Lower lobe of right lung (tissue), 2 donors: ENCODE measurements around the gene ASAP3. TPM values are rescaled to one million over a fixed set of nuclear protein-coding genes. Genes with fewer than 3 reads are reported as not detected.

Source experiments
- ATAC-seq, 2 donors: fragments of 200-7000 bp; cut with Tn5 transposase; one replicate each; pipeline ENCODE4 v1.9.1; 2020 to 2022; ENCODE audit warnings: mild to moderate bottlenecking in 2 of 2, moderate library complexity in 2 of 2
- DNase-seq: peaks from one replicate; pipeline ENCODE4 v3.0.0-alpha.2; 2020
- H3K27ac ChIP-seq: fragments of 200-600 bp; one replicate; pipeline ENCODE4 v1.8.0; 2022
- H3K27me3 ChIP-seq: fragments of 200-600 bp; one replicate; pipeline ENCODE4 v1.8.0; 2022; ENCODE audit warnings: low read depth
- H3K36me3 ChIP-seq: fragments of 200-600 bp; one replicate; pipeline ENCODE4 v1.8.0; 2022; ENCODE audit warnings: mild to moderate bottlenecking
- H3K4me1 ChIP-seq: fragments of 200-600 bp; one replicate; pipeline ENCODE4 v1.8.0; 2022
- H3K4me3 ChIP-seq: fragments of 200-600 bp; one replicate; pipeline ENCODE4 v1.8.0; 2022; ENCODE audit warnings: mild to moderate bottlenecking
- H3K9me3 ChIP-seq: fragments of 200-600 bp; one replicate; pipeline ENCODE4 v1.8.0; 2022
- intact Hi-C: fragments of 100-400 bp; cut with DNase I; formaldehyde crosslinking; loops from one replicate; pipeline ENCODE4 v1.11.0; 2022
- total RNA-seq: library from RNA; stranded (reverse); fragmentation: NEBNext Ultra II Directional; extraction: Animal tissue kit (Norgen Biotek cat#: 25700); gene quantifications from one replicate; pipeline ENCODE4 v1.2.1, GENCODE V29; 2021
- TF ChIP-seq, protein P1 (sequence below): fragments of 200-600 bp; IDR thresholded peaks from one replicate; pipeline ENCODE4 v1.8.0; 2022; ENCODE audit warnings: antibody characterized with exemption, mild to moderate bottlenecking
- donor health status: DM: no; HTN: yes; CAD: no; lungs with severe emphysema.

The ASAP3 gene
- total RNA-seq, 1 donor from 2014 or later: 34.5 TPM

- peaks cover 27% of the 10 kb centered on the region for H3K36me3 ChIP-seq
- H3K9me3 ChIP-seq: no peaks in the 10 kb centered on the region
- peak overlapping the region; percentile 55 for H3K27ac ChIP-seq
- intact Hi-C loops: no loop called here
- no peak overlapping the region for H3K4me3 ChIP-seq
- no peak for ATAC-seq
- TF ChIP-seq, protein P1, sequence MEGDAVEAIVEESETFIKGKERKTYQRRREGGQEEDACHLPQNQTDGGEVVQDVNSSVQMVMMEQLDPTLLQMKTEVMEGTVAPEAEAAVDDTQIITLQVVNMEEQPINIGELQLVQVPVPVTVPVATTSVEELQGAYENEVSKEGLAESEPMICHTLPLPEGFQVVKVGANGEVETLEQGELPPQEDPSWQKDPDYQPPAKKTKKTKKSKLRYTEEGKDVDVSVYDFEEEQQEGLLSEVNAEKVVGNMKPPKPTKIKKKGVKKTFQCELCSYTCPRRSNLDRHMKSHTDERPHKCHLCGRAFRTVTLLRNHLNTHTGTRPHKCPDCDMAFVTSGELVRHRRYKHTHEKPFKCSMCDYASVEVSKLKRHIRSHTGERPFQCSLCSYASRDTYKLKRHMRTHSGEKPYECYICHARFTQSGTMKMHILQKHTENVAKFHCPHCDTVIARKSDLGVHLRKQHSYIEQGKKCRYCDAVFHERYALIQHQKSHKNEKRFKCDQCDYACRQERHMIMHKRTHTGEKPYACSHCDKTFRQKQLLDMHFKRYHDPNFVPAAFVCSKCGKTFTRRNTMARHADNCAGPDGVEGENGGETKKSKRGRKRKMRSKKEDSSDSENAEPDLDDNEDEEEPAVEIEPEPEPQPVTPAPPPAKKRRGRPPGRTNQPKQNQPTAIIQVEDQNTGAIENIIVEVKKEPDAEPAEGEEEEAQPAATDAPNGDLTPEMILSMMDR: no peak
- H3K27me3 ChIP-seq: no peaks in the 10 kb centered on the region
- DNase-seq: no peak
- H3K4me1 ChIP-seq: peaks cover 35% of the 10 kb centered on the region
These were observed 82.7 kb downstream of the ASAP3 start for GRCh38 chr1:23401313-23401712.

DNA sequence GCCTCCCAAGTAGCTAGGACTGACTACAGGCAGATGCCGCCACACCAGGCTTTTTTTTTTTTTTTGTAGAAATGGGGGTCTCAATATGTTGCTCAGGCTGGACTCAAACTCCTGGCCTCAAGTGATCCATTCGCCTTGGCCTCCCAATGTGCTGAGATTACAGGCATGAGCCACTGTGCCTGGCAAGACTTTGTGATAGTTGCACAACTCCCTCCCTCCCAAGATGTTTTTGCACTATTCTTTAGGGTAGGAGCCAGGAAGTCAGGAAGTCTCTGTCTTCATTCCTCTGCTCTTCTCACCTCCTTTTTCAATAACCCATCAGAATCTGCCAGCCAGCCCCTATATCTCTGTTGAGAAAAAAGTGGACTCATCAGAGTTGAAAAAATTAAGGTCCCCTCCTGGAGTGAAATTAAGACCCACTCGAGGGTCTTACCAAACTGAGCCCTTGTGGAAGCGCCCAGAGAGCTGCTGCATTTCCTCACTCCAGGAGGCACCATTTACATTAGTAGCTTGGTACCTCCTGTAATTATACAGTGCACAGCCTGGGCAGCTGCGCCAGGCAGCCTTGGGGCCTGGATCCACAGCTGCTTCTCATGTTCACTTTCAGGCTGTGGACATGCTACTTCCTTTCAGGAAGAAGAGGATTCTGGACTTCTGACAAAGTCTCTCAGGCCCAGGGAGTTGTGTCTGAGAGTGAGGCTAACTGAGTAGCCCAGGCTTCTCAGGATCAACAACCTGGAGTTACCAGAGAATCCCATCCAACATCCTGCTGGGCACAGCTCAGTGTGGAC lies 83.5 kb downstream of the ASAP3 start:
- TF ChIP-seq, protein P1: no peak

DNA sequence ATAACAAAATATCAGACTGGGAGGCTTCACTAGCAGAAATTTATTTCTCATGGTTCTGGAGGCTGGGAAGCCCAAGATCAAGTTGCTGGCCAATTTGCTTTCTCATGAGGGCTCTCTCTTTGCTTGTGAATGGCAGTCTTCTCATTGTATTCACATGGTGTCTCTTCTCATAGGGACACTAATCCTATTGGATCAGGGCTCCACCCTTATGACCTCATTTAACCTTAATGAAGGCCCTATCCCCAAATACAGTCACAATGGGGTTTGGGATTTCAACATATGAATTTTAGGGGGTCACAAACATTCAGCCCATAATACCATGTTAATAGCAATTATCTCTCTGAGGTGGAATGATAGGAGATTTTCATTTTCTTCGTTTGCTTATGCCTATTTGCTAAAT lies 84.8 kb downstream of the ASAP3 start:
- intact Hi-C loops: no loop called here
- no peak for ATAC-seq
- H3K4me3 ChIP-seq: no peak overlapping the region
- H3K27ac ChIP-seq: no peak overlapping the region
- TF ChIP-seq, protein P1: no peak
- peaks cover 25% of the 10 kb centered on the region for H3K36me3 ChIP-seq
- peaks cover 43% of the 10 kb centered on the region for H3K4me1 ChIP-seq
- no peak for DNase-seq
- H3K9me3 ChIP-seq: no peaks in the 10 kb centered on the region
- H3K27me3 ChIP-seq: no peaks in the 10 kb centered on the region

More for the DNA sequence above, 83.5 kb downstream of the ASAP3 start:
- Histone ChIP-seq H3K4me3 (no peak overlapping the region), H3K4me1 (peaks cover 37% of the 10 kb centered on the region), H3K27me3 (no peaks in the 10 kb centered on the region), H3K36me3 (peaks cover 22% of the 10 kb centered on the region), H3K27ac (peak overlapping the region; percentile 55), H3K9me3 (no peaks in the 10 kb centered on the region)
- no peak for DNase-seq
- intact Hi-C loops: no loop called here
- ATAC-seq: no peak

DNA sequence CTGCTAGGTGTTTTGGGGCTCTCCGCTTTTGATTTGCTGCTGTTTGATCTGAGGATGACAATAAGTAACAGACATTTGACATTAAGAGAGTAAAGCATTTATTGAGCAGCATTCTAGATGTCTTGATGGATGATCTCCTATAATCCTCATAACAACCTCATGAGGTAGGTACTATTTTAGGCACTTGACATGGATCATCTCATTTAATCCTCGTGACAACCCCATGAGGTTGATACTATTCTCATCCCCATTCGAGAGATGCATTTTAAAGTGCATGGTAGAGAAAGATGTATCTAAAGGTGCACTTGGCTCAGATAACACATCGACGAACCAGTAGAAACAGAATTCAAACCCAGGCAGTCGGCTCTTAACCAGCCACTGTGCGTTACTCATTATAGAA lies 86.1 kb downstream of the ASAP3 start:
- H3K4me3 ChIP-seq: no peak overlapping the region
- DNase-seq (no peak), ATAC-seq (no peak)
- H3K27me3 ChIP-seq: no peaks in the 10 kb centered on the region
- H3K27ac ChIP-seq: no peak overlapping the region
- H3K36me3 ChIP-seq: peaks cover 33% of the 10 kb centered on the region
- H3K4me1 ChIP-seq: peaks cover 33% of the 10 kb centered on the region
- intact Hi-C loops: no loop called here
- H3K9me3 ChIP-seq: no peaks in the 10 kb centered on the region
- TF ChIP-seq, protein P1: no peak

- Histone ChIP-seq H3K4me1 (peaks cover 21% of the 10 kb centered on the region), H3K27ac (no peak overlapping the region)
These were observed 87.6 kb downstream of the ASAP3 start for GRCh38 chr1:23396380-23396779.

More at GRCh38 chr1:23396380-23396779, 87.6 kb downstream of the ASAP3 start:
- no peaks in the 10 kb centered on the region for H3K9me3 ChIP-seq
- DNase-seq (no peak), ATAC-seq (no peak)
- intact Hi-C loops: no loop called here
- H3K27me3 ChIP-seq: no peaks in the 10 kb centered on the region
- TF ChIP-seq, protein P1: no peak
- peaks cover 26% of the 10 kb centered on the region for H3K36me3 ChIP-seq
- no peak overlapping the region for H3K4me3 ChIP-seq
